HG02970 (cell line): ENCODE measurements around the gene CFAP206.

Experiments
- ATAC-seq: cut with Tn5 transposase; IDR thresholded peaks from one replicate; pipeline ENCODE4 v1.9.1; 2021; ENCODE audit warnings: mild to moderate bottlenecking, moderate library complexity, moderate number of reproducible peaks; ENCODE audit not compliant: unreplicated experiment, low FRiP score

The CFAP206 gene

DNA sequence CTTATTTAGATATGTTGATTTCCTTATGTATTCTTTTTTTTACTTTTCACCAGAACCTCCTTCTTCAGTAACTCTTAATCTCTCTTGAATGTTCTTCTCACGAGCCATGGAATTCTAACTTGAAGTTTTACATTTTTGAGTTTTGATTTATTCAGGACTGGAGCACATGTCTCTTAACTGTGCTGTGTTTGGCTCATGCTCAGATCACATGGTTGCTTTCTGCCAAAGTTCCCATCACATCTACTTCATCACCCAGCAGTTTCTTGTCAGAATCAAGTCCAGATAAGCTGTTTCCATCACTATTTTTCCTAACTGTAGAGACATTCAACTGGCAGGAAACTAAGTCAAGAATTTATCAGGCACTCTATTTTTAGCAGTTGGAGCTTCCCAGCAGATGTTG is 96.7 kb downstream of the CFAP206 start:
- ATAC-seq, result no peak
